ENCODE measurements around the gene FBXL16. TPM values are rescaled to one million over a fixed set of nuclear protein-coding genes. Genes with fewer than 3 reads are reported as not detected.

FBXL16 gene
- total RNA-seq, 1 donor from 2014 or later = 2.9 TPM

Other genes with a start within 250 kb of the FBXL16 start
- 32.9 and 43.7 TPM in 2 replicates for gene CAPN15, start 178.1 kb downstream of the FBXL16 start, total RNA-seq
- gene PRR35, start 145.4 kb downstream of the FBXL16 start, total RNA-seq = not detected in 2 replicates
- gene NHLRC4, start 138.8 kb downstream of the FBXL16 start, total RNA-seq = 2.2 and 6.5 TPM in 2 replicates
- 22.4 and 30.7 TPM in 2 replicates for gene PIGQ, start 135.8 kb downstream of the FBXL16 start, total RNA-seq
- 11.6 and 18.6 TPM in 2 replicates for gene RAB40C, start 115.7 kb downstream of the FBXL16 start, total RNA-seq
- gene WFIKKN1, start 74.8 kb downstream of the FBXL16 start, total RNA-seq = under 0.01 TPM in 1 of 2 replicates, not detected in the other
- 119 and 170 TPM in 2 replicates for gene METTL26, start 69.5 kb downstream of the FBXL16 start, total RNA-seq
- gene MCRIP2, start 64.0 kb downstream of the FBXL16 start, total RNA-seq = 28.2 and 41.8 TPM in 2 replicates
- 9.2 and 12.6 TPM in 2 replicates for gene WDR90, start 56.4 kb downstream of the FBXL16 start, total RNA-seq
- gene RHOT2, start 37.7 kb downstream of the FBXL16 start, total RNA-seq = 48.6 and 67.3 TPM in 2 replicates
- gene RHBDL1, start 30.1 kb downstream of the FBXL16 start, total RNA-seq = 2.9 TPM in 1 of 2 replicates, not detected in the other
- 147 and 190 TPM in 2 replicates for gene STUB1, start 25.4 kb downstream of the FBXL16 start, total RNA-seq
- 43.3 and 83.1 TPM in 2 replicates for gene JMJD8, start 21.5 kb downstream of the FBXL16 start, total RNA-seq
- gene WDR24, start 15.4 kb downstream of the FBXL16 start, total RNA-seq = 9.7 and 12.8 TPM in 2 replicates
- 84.7 and 120 TPM in 2 replicates for gene METRN, start 9.3 kb upstream of the FBXL16 start, total RNA-seq
- gene ANTKMT, start 15.3 kb upstream of the FBXL16 start, total RNA-seq = 13.4 and 19.0 TPM in 2 replicates
- gene CCDC78, start 20.6 kb upstream of the FBXL16 start, total RNA-seq = 1.6 and 4.5 TPM in 2 replicates
- gene HAGHL, start 21.3 kb upstream of the FBXL16 start, total RNA-seq = 4.0 and 25.1 TPM in 2 replicates
- 16.8 and 31.4 TPM in 2 replicates for gene CIAO3, start 35.2 kb upstream of the FBXL16 start, total RNA-seq
- gene MSLN, start 54.9 kb upstream of the FBXL16 start, total RNA-seq = not detected in 2 replicates
- 20.0 and 33.5 TPM in 2 replicates for gene RPUSD1, start 82.6 kb upstream of the FBXL16 start, total RNA-seq
- gene CHTF18, start 82.8 kb upstream of the FBXL16 start, total RNA-seq = 16.6 and 22.0 TPM in 2 replicates
- not detected in 2 replicates for gene GNG13, start 94.9 kb upstream of the FBXL16 start, total RNA-seq